SK-N-SH (cell line): Measurements from ENCODE around the gene ARHGEF17. TPM values are rescaled to one million over a fixed set of nuclear protein-coding genes. Genes with fewer than 3 reads are reported as not detected.

Experiments used
- CTCF ChIA-PET: fragments of 300-600, 350-600 bp; formaldehyde crosslinking; extraction: SDS; loops from one replicate; lab custom pipeline; 2021; lab: Yijun Ruan, JAX
- POLR2A ChIA-PET: fragments of 350-600 bp; sonication (Branson Sonifier 250); formaldehyde crosslinking; extraction: SDS; loops from one replicate; lab custom pipeline; 2020; ENCODE audit warnings: antibody characterized with exemption, inconsistent platforms; lab: Yijun Ruan, JAX
- DNase-seq: peaks from one replicate; pipeline ENCODE4 v3.0.0; 2012
- H2AFZ ChIP-seq: fragments of 200-600 bp; sonication (generic); 2 replicates; pipeline ENCODE4 v1.8.1; 2016; ENCODE audit warnings: antibody characterized with exemption, mild to moderate bottlenecking, low read depth
- H3F3A ChIP-seq: fragments of 200-600 bp; sonication (generic); replicated peaks from 2 replicates; pipeline ENCODE3; 2016; ENCODE audit warnings: antibody characterized with exemption, mild to moderate bottlenecking; ENCODE audit not compliant: insufficient read depth
- H3K27ac ChIP-seq, 2 experiments: fragments of 200-500 bp in 1 of 2; fragments of 200-600 bp in 1 of 2; sonication (Bioruptor generic) in 1 of 2; sonication (generic), shearing (Covaris generic) in 1 of 2; 2 replicates each; pipeline versions ENCODE4 v1.5.1 to v1.6.1; 2014 to 2016; ENCODE audit warnings: low read depth in 2 of 2, inconsistent platforms in 1 of 2, low read length in 1 of 2, mild to moderate bottlenecking in 1 of 2, mixed read lengths in 1 of 2
- H3K27me3 ChIP-seq: fragments of 200-600 bp; sonication (generic), shearing (Covaris generic); 2 replicates; pipeline ENCODE4 v1.6.1; 2016; ENCODE audit warnings: mixed run types; ENCODE audit not compliant: insufficient read depth
- H3K36me3 ChIP-seq, 2 experiments: fragments of 200-500 bp in 1 of 2; fragments of 200-600 bp in 1 of 2; sonication (Bioruptor generic) in 1 of 2; sonication (generic) in 1 of 2; replicated peaks in 1 of 2; 2 replicates each; pipeline versions ENCODE3 to v1.5.1; 2014 to 2016; ENCODE audit warnings: low read length in 1 of 2, mild to moderate bottlenecking in 1 of 2; ENCODE audit not compliant: insufficient read depth in 2 of 2, control insufficient read depth in 1 of 2
- H3K4me1 ChIP-seq, 2 experiments: fragments of 200-500 bp in 1 of 2; fragments of 200-600 bp in 1 of 2; sonication (Bioruptor generic) in 1 of 2; sonication (generic), shearing (Covaris generic) in 1 of 2; 2 replicates each; pipeline versions ENCODE4 v1.5.1 to v1.6.1; 2014 to 2016; ENCODE audit warnings: low read depth in 1 of 2, low read length in 1 of 2, mixed run types in 1 of 2; ENCODE audit not compliant: insufficient read depth in 2 of 2, control insufficient read depth in 1 of 2
- H3K4me2 ChIP-seq: fragments of 200-600 bp; sonication (generic), shearing (Covaris generic); 2 replicates; pipeline ENCODE4 v1.6.1; 2017; ENCODE audit warnings: mixed run types
- H3K4me3 ChIP-seq, 2 experiments: fragments of 200-500 bp in 1 of 2; fragments of 200-600 bp in 1 of 2; sonication (Bioruptor generic) in 1 of 2; sonication (generic), shearing (Covaris generic) in 1 of 2; 2 replicates each; pipeline versions ENCODE4 v1.5.1 to v1.8.1; 2014 to 2016; ENCODE audit warnings: low read depth in 2 of 2, inconsistent platforms in 1 of 2, low read length in 1 of 2, mild to moderate bottlenecking in 1 of 2, mixed read lengths in 1 of 2, moderate library complexity in 1 of 2
- H3K79me2 ChIP-seq: fragments of 200-600 bp; sonication (generic); 2 replicates; pipeline ENCODE4 v1.8.1; 2017; ENCODE audit warnings: mild to moderate bottlenecking; ENCODE audit not compliant: insufficient read depth
- H3K9ac ChIP-seq: fragments of 200-600 bp; sonication (generic); 2 replicates; pipeline ENCODE4 v1.6.1; 2017; ENCODE audit warnings: mixed run types
- H3K9me2 ChIP-seq: fragments of 200-600 bp; sonication (generic); 2 replicates; pipeline ENCODE4 v1.6.1; 2017; ENCODE audit warnings: mixed run types
- H3K9me3 ChIP-seq: fragments of 200-600 bp; sonication (generic); 2 replicates; pipeline ENCODE4 v1.6.1; 2017; ENCODE audit warnings: mixed run types, mild to moderate bottlenecking, moderate library complexity
- H4K20me1 ChIP-seq: fragments of 200-600 bp; sonication (generic); 2 replicates; pipeline ENCODE4 v1.6.1; 2017; ENCODE audit warnings: mild to moderate bottlenecking, mixed run types; ENCODE audit not compliant: insufficient read depth
- EP300 ChIP-seq, 2 experiments: IDR thresholded peaks; 2 replicates each; pipeline versions ENCODE4 v1.4.0 to v1.6.1; 2012; ENCODE audit warnings: borderline replicate concordance in 1 of 2, low read depth in 1 of 2, low read length in 1 of 2
- EZH2phosphoT487 ChIP-seq: fragments of 200-600 bp; sonication (generic); IDR thresholded peaks from 2 replicates; pipeline ENCODE4 v1.6.1; 2017; ENCODE audit warnings: low read depth, mixed run types, mild to moderate bottlenecking, antibody characterized with exemption, moderate library complexity, borderline replicate concordance
- FOXJ3 ChIP-seq: sonication (generic); formaldehyde crosslinking; IDR thresholded peaks from 2 replicates; pipeline ENCODE4 v1.5.1; 2020; ENCODE audit warnings: mild to moderate bottlenecking, missing genetic modification reagents
- GATA2 ChIP-seq: sonication (generic); formaldehyde crosslinking; IDR thresholded peaks from 2 replicates; pipeline ENCODE4 v1.5.0; 2020; ENCODE audit warnings: mild to moderate bottlenecking, missing genetic modification reagents
- MEF2A ChIP-seq: IDR thresholded peaks from 2 replicates; pipeline ENCODE4 v1.4.0; 2012; ENCODE audit warnings: low read depth, borderline replicate concordance
- PBX3 ChIP-seq: IDR thresholded peaks from 2 replicates; pipeline ENCODE4; 2012
- RCOR1 ChIP-seq: fragments of 150-350 bp; IDR thresholded peaks from 2 replicates; pipeline ENCODE4 v1.6.1; 2017; ENCODE audit warnings: antibody characterized with exemption, low read length
- REST ChIP-seq: IDR thresholded peaks from 2 replicates; pipeline ENCODE4 v1.6.1; 2012; ENCODE audit warnings: mild to moderate bottlenecking, low read depth, low read length, moderate library complexity
- RFX5 ChIP-seq: IDR thresholded peaks from 2 replicates; pipeline ENCODE4 v1.6.1; 2012; ENCODE audit warnings: mild to moderate bottlenecking, improper control_type of control experiment, low read length
- SMC3 ChIP-seq: IDR thresholded peaks from 2 replicates; pipeline ENCODE4 v1.6.1; 2012; ENCODE audit warnings: low read depth, low read length, improper control_type of control experiment
- USF1 ChIP-seq: IDR thresholded peaks from 2 replicates; pipeline ENCODE4 v1.4.0; 2012; ENCODE audit warnings: low read depth, borderline replicate concordance
- USF2 ChIP-seq: fragments of 150-350 bp; IDR thresholded peaks from 2 replicates; pipeline ENCODE4 v1.6.1; 2017; ENCODE audit warnings: antibody characterized with exemption, low read length, low read depth, borderline replicate concordance
- WGBS: methylation state at CpG from one replicate; pipeline ENCODE4 v1.1.6; 2017; ENCODE audit warnings: low lambda C conversion rate; 5-methylcytosine and 5-hydroxymethylcytosine counted together
- polyA plus RNA-seq, 3 experiments: library from polyadenylated mRNA; depleted of rRNA; stranded (reverse); fragments of >200 nt; gene quantifications; 2 replicates each; pipeline ENCODE4 v1.2.3, GENCODE V29; 2012

The ARHGEF17 gene
- polyA plus RNA-seq, 1 of the 3 experiments (the other 2 are of a cell fraction), result 45.9 TPM

- no peak overlapping the region for H3K4me3 ChIP-seq
- H2AFZ ChIP-seq, result no peak overlapping the region
- peaks cover 0 to 36% of the 10 kb centered on the region in 2 experiments; a peak in 1 of 4 replicates for H3K4me1 ChIP-seq
- POLR2A ChIA-PET, result no interaction called here
- peaks cover 60% of the 10 kb centered on the region for H3K79me2 ChIP-seq
- H3K27me3 ChIP-seq, result no peaks in the 10 kb centered on the region
- H3K9ac ChIP-seq, result no peak overlapping the region
- H3K27ac ChIP-seq, result no peak overlapping the region
- DNase-seq, result no peak
- no peak overlapping the region for H3K4me2 ChIP-seq
- H3K9me3 ChIP-seq, result no peaks in the 10 kb centered on the region
- peaks cover 94% of the 10 kb centered on the region for H4K20me1 ChIP-seq
- 98% methylated on average over 5 of the region's 5 CpGs for WGBS
- TF ChIP-seq REST, result no peak
- no peak for TF ChIP-seq FOXJ3 (CRISPR knock-in tag)
- TF ChIP-seq GATA2 (CRISPR knock-in tag), result no peak
- no peak for TF ChIP-seq USF2
- TF ChIP-seq EZH2phosphoT487, result no peak
- TF ChIP-seq USF1, result no peak
- TF ChIP-seq SMC3, result no peak
- peaks cover 8 to 11% of the 10 kb centered on the region in 2 experiments for H3K36me3 ChIP-seq
- CTCF ChIA-PET, result interaction anchor here (0.6 to 2.5 kb wide), 7 partner anchors 10 to 315 kb away, joined by 3 to 16 read pairs (median 4); no protein-coding TSS in a partner anchor
- peaks cover 5% of the 10 kb centered on the region for H3F3A ChIP-seq
- H3K9me2 ChIP-seq, result no peaks in the 10 kb centered on the region
These were observed 37.5 kb downstream of the ARHGEF17 start for GRCh38 chr11:73345481-73346160.

- Histone ChIP-seq H3K27ac (no peak overlapping the region), H3K9ac (no peak overlapping the region), H4K20me1 (peaks cover 93% of the 10 kb centered on the region), H3K4me2 (no peak overlapping the region), H3K4me1 (peaks cover 0 to 34% of the 10 kb centered on the region in 2 experiments; a peak in 1 of 4 replicates), H2AFZ (no peak overlapping the region), H3F3A (peaks cover 12% of the 10 kb centered on the region), H3K9me2 (no peaks in the 10 kb centered on the region), H3K27me3 (no peaks in the 10 kb centered on the region), H3K9me3 (no peaks in the 10 kb centered on the region), H3K79me2 (peaks cover 59% of the 10 kb centered on the region), H3K36me3 (peaks cover 8 to 11% of the 10 kb centered on the region in 2 experiments), H3K4me3 (no peak overlapping the region)
- ChIA-PET POLR2A (no interaction called here), CTCF (interaction anchor here (1.0 to 9.7 kb wide), 3 partner anchors 39 to 314 kb away, joined by 3 to 144 read pairs (median 3); no protein-coding TSS in a partner anchor)
- DNase-seq, result no peak
- 90% methylated on average over 7 of the region's 10 CpGs for WGBS
- no peak for TF ChIP-seq PBX3
- TF ChIP-seq EZH2phosphoT487, result no peak
- TF ChIP-seq EP300 (IDR thresholded peaks at IDR 0.05; ENCODE audit: borderline replicate concordance in 1 of 2, low read depth in 1 of 2, low read length in 1 of 2), result no peak
- no peak for TF ChIP-seq USF2
- TF ChIP-seq RCOR1, result no peak
- no peak for TF ChIP-seq USF1
- no peak for TF ChIP-seq MEF2A
- no peak for TF ChIP-seq RFX5
These were observed 38.3 kb downstream of the ARHGEF17 start for GRCh38 chr11:73346186-73346935.
